HUES64 (cell line): ENCODE measurements around the gene PLAAT5.

ENCODE experiments used
- H3K27ac ChIP-seq: 2 replicates; pipeline ENCODE4 v1.7.0; 2013; ENCODE audit warnings: low read depth, low read length, inconsistent platforms
- H3K27me3 ChIP-seq: 2 replicates; pipeline ENCODE4 v1.6.1; 2013; ENCODE audit warnings: mild to moderate bottlenecking, low read length; ENCODE audit not compliant: insufficient read depth
- H3K36me3 ChIP-seq: 2 replicates; pipeline ENCODE4 v1.6.1; 2013; ENCODE audit warnings: mild to moderate bottlenecking, low read length; ENCODE audit not compliant: insufficient read depth
- H3K4me1 ChIP-seq: 2 replicates; pipeline ENCODE4 v1.6.1; 2013; ENCODE audit warnings: mild to moderate bottlenecking, low read length, moderate library complexity; ENCODE audit not compliant: insufficient read depth
- H3K4me3 ChIP-seq: 2 replicates; pipeline ENCODE4 v1.5.1; 2013; ENCODE audit warnings: mild to moderate bottlenecking, low read length, moderate library complexity
- H3K9ac ChIP-seq: 2 replicates; pipeline ENCODE4 v1.6.1; 2013; ENCODE audit warnings: mild to moderate bottlenecking, low read depth, low read length
- H3K9me3 ChIP-seq: 2 replicates; pipeline ENCODE4 v1.6.1; 2013; ENCODE audit warnings: low read depth, low read length; ENCODE audit not compliant: insufficient read depth
- whole genome bisulfite sequencing: fragments of 150-250, 120-280 bp; methylation state at CpG from one replicate; pipeline ENCODE4 v1.1.7; 2013; ENCODE audit warnings: missing lambda C conversion rate; 5-methylcytosine and 5-hydroxymethylcytosine counted together

Gene PLAAT5

DNA sequence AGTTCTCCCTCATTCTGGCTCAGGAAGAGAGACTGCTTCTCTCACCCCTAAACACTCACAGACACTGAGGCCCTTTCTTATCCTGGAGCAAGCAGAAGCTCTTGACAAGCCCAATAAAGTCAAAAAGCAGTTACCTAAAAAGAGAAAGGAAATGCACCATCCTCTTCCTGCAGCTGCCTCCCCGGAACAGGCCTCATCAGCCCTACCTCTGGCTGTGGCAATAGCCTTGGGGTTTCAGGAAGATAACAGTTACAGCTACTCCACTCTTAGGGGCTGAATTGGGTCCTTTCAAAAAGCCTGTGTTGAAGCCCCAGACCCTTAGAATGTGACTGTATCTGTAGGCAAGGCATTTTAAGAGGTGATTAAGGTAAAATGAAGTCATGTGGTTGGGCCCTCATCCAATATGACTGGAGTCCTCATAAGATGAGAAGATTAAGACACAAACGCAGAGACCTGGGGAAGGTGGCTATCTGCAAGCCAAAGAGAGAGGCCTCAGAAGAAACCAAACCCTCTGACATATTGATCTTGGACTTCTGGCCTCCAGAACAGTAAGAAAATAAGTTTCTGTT is 11.4 kb upstream of the PLAAT5 start:
- H3K9me3 ChIP-seq = peaks cover 25% of the 10 kb centered on the region
- WGBS = 85% methylated on average over 2 of the region's 2 CpGs
- H3K27ac ChIP-seq = no peak overlapping the region
- no peak overlapping the region for H3K9ac ChIP-seq
- H3K4me1 ChIP-seq = peaks cover 23% of the 10 kb centered on the region
- no peak overlapping the region for H3K4me3 ChIP-seq
- no peaks in the 10 kb centered on the region; the same call in 1 of the 2 replicates for H3K36me3 ChIP-seq
- no peaks in the 10 kb centered on the region for H3K27me3 ChIP-seq

DNA sequence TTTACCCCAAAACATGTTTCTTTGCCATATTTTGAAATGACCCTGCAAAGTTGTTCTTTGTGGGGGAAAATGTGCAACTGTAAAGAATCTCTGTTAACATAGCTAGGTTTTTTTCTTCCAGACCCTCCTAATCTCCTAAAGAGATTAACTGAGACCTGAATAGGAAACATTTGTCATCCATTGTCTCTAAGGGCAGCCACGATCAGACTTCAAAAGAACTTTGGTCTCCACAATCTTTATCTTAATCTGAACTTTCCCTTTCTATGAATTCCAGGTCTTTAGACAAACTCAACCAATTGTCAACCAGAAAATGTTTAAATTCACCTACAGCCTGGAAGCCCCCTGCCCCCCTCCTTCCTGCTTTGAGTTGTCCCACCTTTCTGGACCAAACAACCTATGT is 10.3 kb upstream of the PLAAT5 start:
- 75% methylated on average over 1 of the region's 1 CpG for WGBS
- Histone ChIP-seq H3K4me1 (peaks cover 17% of the 10 kb centered on the region), H3K4me3 (no peak overlapping the region)

DNA sequence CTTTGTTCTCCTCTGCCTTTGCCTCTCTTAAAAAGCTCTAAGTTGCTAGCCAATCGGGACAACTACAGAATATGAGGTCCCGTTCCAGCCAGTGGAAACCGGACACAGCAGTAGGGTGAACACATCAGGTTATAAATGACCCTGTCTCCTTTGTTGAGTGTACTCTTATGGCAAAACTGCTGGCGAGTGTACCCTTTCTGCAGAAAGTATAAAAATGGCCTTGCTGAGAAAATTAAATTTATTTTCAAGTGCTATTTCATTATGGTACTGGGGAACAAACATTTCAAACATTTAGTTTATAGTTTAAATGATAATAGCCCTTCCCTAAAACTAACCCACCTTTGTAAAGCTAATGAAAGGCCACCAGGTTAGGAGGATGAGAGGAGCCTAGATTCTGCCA is 8.9 kb upstream of the PLAAT5 start:
- no peak overlapping the region for H3K4me3 ChIP-seq
- H3K27ac ChIP-seq = no peak overlapping the region
- H3K36me3 ChIP-seq = no peaks in the 10 kb centered on the region; the same call in 1 of the 2 replicates
- 89% methylated on average over 4 of the region's 4 CpGs for WGBS
- peaks cover 13% of the 10 kb centered on the region for H3K4me1 ChIP-seq
- H3K9ac ChIP-seq = no peak overlapping the region
- H3K9me3 ChIP-seq = peaks cover 25% of the 10 kb centered on the region
- no peaks in the 10 kb centered on the region for H3K27me3 ChIP-seq

More for the DNA sequence above, 10.3 kb upstream of the PLAAT5 start:
- no peak overlapping the region for H3K9ac ChIP-seq
- H3K27me3 ChIP-seq = no peaks in the 10 kb centered on the region
- H3K36me3 ChIP-seq = no peaks in the 10 kb centered on the region; the same call in 1 of the 2 replicates
- peaks cover 25% of the 10 kb centered on the region for H3K9me3 ChIP-seq
- H3K27ac ChIP-seq = no peak overlapping the region

DNA sequence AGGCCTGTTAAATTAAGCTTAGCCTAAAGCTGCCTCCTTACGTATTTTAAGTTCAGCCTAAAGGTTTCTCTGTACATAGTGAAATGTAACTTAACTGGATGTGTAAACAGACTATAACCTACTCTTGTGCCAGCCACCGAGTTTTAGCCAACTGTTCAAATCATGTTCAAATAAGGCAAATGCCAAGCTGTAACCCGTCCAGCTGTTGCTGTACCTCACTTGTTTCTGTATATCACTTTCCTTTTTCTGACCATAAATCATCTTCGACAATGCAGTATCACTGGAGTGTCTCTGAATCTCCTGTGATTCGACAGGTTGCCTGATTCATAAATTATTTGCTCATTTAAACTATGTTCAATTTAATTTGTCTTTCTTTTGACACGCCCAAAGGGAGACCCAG is 4.0 kb upstream of the PLAAT5 start:
- Histone ChIP-seq H3K9me3 (peaks cover 29% of the 10 kb centered on the region), H3K36me3 (no peaks in the 10 kb centered on the region; the same call in 1 of the 2 replicates)

DNA sequence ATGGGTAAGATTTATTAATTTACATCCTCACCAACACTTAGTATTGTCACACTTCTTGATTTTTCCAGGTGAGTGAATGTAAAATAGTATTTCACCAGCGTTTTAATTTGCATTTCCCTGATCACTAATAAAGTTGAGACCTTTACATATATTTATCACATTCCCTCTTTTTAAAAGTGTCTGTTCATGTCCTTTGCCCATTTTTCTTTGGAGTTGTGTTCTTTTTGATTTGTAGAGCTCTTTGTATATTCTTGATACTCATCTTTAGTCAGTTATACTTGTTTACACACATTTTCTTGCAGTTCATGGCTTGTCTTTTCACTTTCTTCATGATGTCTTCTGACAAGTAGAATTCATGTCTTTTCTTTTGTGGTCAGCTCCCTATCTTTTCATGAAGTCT is 2.2 kb upstream of the PLAAT5 start:
- Histone ChIP-seq H3K9me3 (peaks cover 12% of the 10 kb centered on the region), H3K36me3 (no peaks in the 10 kb centered on the region), H3K9ac (no peak overlapping the region), H3K27me3 (peaks cover 4% of the 10 kb centered on the region; the same call in 1 of the 2 replicates), H3K4me1 (peaks cover 25% of the 10 kb centered on the region; the same call in 1 of the 2 replicates), H3K27ac (no peak overlapping the region), H3K4me3 (no peak overlapping the region)
- no CpG with 5 or more reads among the region's 1 CpG for WGBS

More for the DNA sequence above, 4.0 kb upstream of the PLAAT5 start:
- Histone ChIP-seq H3K27me3 (peaks cover 4% of the 10 kb centered on the region; the same call in 1 of the 2 replicates), H3K27ac (no peak overlapping the region), H3K9ac (no peak overlapping the region), H3K4me3 (no peak overlapping the region), H3K4me1 (peaks cover 11% of the 10 kb centered on the region; the same call in 1 of the 2 replicates)
- 93% methylated on average over 6 of the region's 6 CpGs for WGBS

DNA sequence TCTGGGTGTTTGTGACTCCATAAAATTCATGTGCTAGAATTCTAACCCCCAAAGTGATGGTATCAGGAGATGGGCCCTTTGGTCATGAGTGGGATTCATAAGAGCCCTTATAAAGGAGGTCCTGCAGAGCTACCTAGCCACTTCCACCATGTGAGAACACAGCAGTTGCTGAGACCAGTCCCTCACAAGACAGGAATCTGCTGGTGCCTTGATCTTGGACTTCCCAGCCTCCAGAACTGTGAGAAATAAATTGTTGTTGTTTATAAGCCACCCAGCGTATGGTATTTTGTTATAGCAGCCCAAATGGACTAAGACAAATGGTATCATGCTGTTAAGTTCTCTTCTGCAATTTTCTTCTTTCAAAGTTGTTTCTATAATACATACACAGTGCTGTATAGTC is 1.5 kb upstream of the PLAAT5 start:
- Histone ChIP-seq H3K9ac (no peak overlapping the region), H3K27ac (no peak overlapping the region), H3K36me3 (no peaks in the 10 kb centered on the region), H3K9me3 (peaks cover 12% of the 10 kb centered on the region), H3K4me3 (no peak overlapping the region), H3K4me1 (peaks cover 25% of the 10 kb centered on the region; the same call in 1 of the 2 replicates), H3K27me3 (peaks cover 4% of the 10 kb centered on the region; the same call in 1 of the 2 replicates)
- WGBS = 100% methylated on average over 1 of the region's 1 CpG

DNA sequence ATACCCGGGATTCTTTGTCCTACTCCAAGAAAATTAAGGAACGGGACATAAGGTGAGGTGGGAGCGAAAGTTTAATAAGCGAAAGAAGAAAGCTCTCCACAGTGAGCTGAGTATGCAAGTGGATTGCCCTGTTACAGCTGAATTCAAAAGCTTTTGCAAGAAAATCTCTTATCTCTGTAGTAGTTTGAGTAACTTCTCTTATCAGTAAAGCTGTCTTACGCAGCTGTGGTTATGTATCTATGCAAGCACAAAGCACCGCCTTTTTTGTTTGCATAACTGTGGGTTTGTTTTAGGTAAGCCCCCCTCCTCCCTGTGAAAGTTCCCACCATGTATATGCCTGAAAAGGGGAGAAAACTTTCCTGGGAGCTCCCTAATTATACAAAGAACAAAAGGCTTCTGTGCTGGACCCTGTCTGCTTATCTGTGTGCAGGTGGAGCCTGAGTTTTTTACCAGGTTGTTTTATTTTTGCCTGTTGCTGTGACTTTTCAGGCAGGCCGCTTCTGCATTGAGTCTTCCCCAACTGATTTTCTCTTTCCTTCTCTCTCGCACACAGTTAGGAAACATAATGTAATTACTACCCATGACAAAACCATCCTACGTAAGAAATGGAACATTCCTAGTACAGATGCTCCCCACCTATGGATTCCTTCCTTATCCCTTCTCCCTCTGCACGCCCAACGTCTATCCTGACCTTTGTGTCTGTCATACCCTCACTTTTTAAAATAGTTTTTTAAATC is 837 bp upstream of the PLAAT5 start:
- Histone ChIP-seq H3K36me3 (no peaks in the 10 kb centered on the region), H3K4me3 (peak overlapping the region; percentile 48), H3K9ac (0 out of 2 replicates have a peak overlapping the region, but pooled peaks have one; percentile 51), H3K4me1 (peaks cover 25% of the 10 kb centered on the region; the same call in 1 of the 2 replicates), H3K27ac (no peak overlapping the region), H3K9me3 (peaks cover 12% of the 10 kb centered on the region), H3K27me3 (peaks cover 4% of the 10 kb centered on the region; the same call in 1 of the 2 replicates)
- WGBS = 90% methylated on average over 10 of the region's 11 CpGs

DNA sequence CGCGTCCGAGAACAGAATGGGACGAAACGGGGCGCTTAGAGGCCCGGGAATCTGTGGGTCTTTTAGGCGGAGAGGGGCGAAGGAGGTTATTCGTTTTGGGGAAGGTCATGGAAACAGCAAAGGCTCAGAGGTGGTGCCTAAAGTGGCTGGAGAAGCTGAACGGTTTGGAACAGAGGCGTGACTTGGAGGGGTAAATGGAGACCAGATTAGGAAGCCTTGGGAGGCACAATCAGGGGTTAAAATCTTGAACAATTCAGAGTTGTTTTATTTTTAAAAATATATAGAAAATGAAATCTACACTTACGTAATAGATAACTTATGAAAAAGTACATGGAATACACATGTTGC is 247 bp upstream of the PLAAT5 start:
- H3K9ac ChIP-seq = peak overlapping the region; percentile 51
- H3K4me1 ChIP-seq = peaks cover 25% of the 10 kb centered on the region; the same call in 1 of the 2 replicates
- no peak overlapping the region for H3K27ac ChIP-seq
- H3K4me3 ChIP-seq = peak overlapping the region; percentile 48
- peaks cover 4% of the 10 kb centered on the region; the same call in 1 of the 2 replicates for H3K27me3 ChIP-seq
- 94% methylated on average over 12 of the region's 13 CpGs for WGBS
- no peaks in the 10 kb centered on the region for H3K36me3 ChIP-seq
- H3K9me3 ChIP-seq = peaks cover 14% of the 10 kb centered on the region

DNA sequence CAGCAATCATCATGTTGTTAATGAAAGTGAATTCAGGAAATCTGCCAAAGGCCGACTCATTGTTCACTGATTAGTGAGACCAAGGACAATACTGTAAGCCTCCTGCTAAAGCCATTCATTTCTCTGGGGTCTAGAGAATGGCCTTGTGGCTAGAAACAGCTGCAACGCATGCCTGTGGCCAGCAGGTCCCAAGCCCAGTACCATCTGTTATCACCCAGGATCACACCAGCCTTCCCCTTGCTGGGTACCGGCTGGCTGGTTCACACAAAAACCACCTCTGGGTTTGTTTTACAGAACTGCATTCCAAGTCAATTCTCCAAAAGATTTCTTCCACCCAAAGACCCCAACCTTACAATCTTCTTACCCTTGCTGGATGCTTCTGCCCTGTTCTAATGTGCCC is 1.1 kb downstream of the PLAAT5 start:
- no peak overlapping the region for H3K27ac ChIP-seq
- no peak overlapping the region for H3K9ac ChIP-seq
- H3K27me3 ChIP-seq = peaks cover 4% of the 10 kb centered on the region; the same call in 1 of the 2 replicates
- H3K4me3 ChIP-seq = peak overlapping the region; percentile 48; the same call in 1 of the 2 replicates
- peaks cover 28% of the 10 kb centered on the region for H3K9me3 ChIP-seq
- 82% methylated on average over 3 of the region's 3 CpGs for WGBS
- peaks cover 25% of the 10 kb centered on the region; the same call in 1 of the 2 replicates for H3K4me1 ChIP-seq
- H3K36me3 ChIP-seq = no peaks in the 10 kb centered on the region

DNA sequence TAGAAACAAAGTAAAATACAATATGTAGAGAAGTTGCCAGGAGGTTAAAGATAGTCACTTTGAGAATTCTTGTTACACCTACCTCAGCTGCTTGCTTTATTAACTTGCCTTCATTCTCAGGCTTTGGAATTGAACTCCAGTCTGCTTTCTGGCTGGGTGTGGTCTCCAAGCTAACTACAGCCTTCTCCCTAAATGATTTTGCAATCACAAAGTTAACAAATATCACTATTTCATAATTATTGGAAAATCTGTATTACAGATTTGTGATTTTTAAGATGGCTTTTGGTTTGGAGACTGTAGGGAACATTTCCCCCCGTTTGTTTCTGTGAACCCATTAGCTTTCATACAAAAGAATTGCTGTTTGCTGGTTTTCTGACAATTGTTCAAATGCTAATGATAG is 2.2 kb downstream of the PLAAT5 start:
- Histone ChIP-seq H3K9me3 (peaks cover 34% of the 10 kb centered on the region), H3K27me3 (peaks cover 4% of the 10 kb centered on the region; the same call in 1 of the 2 replicates), H3K4me1 (peaks cover 25% of the 10 kb centered on the region; the same call in 1 of the 2 replicates), H3K36me3 (no peaks in the 10 kb centered on the region), H3K4me3 (no peak overlapping the region), H3K9ac (no peak overlapping the region), H3K27ac (no peak overlapping the region)
- WGBS = 87% methylated on average over 1 of the region's 1 CpG

DNA sequence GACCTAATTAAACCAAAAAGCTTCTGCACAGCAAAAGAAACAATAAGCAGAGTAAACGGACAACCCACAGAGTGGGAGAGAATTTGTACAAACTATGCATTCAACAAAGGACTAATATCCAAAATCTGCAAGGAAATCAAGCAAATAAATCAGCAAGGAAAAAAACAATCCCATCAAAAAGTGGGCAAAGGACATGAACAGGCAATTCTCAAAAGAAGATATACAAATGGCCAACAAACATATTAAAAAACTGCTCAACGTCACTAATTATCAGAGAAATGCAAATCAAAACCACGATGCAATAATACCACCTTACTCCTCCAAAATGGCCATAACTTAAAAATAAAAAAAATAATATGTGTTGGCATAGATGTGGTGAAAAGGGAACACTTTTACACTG is 5.2 kb downstream of the PLAAT5 start:
- no peaks in the 10 kb centered on the region for H3K36me3 ChIP-seq
- H3K9me3 ChIP-seq = peaks cover 22% of the 10 kb centered on the region
- H3K4me3 ChIP-seq = no peak overlapping the region
- 91% methylated on average over 2 of the region's 3 CpGs for WGBS
- H3K27me3 ChIP-seq = no peaks in the 10 kb centered on the region
- peaks cover 20% of the 10 kb centered on the region; the same call in 1 of the 2 replicates for H3K4me1 ChIP-seq
- H3K27ac ChIP-seq = no peak overlapping the region
- H3K9ac ChIP-seq = no peak overlapping the region
